ENCODE data around the gene THOC1. TPM values are rescaled to one million over a fixed set of nuclear protein-coding genes. Genes with fewer than 3 reads are reported as not detected.

The THOC1 gene
- total RNA-seq, 1 experiment from 2014 or later, result 74.5 TPM

DNA sequence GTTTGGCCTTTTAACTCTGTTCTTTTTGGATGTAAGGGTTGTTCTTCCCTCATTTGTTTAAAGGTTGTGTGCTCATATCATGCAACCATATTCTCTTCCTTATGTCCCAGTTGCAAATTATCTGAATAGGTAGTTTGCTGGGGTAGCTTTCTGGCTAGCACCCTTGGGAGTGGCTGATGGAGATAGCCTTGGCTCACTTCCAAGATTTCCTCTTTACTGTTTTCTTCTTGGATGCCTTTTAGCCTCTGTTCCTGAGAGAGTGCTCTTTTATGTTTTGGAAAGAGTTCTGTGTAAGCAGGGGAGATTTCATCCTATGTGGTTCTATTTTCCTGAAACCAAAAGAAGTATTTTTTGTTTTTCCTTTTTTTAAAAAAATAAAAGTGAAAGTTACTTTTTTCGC is 84.1 kb downstream of the THOC1 start:
- Histone ChIP-seq H4K20me1 (ENCODE audit: control insufficient read depth, insufficient read depth, insufficient read length) (no peaks in the 10 kb centered on the region), H3K79me1 (ENCODE audit: insufficient read depth, low read depth, low read length, poor library complexity, severe bottlenecking) (no peaks in the 10 kb centered on the region), H3K56ac (ENCODE audit: insufficient read length, low read depth, low read length) (no peak overlapping the region), H3K4ac (ENCODE audit: low read depth, low read length) (no peak overlapping the region), H3K79me2 (ENCODE audit: insufficient read depth, low read length) (no peaks in the 10 kb centered on the region), H3T11ph (ENCODE audit: low read length) (no peak overlapping the region), H3K9ac (ENCODE audit: extremely low read depth, insufficient read length, low read length) (no peak overlapping the region), H3K14ac (ENCODE audit: insufficient read depth, low read length) (no peak overlapping the region), H3K27ac (ENCODE audit: insufficient read length, low read depth, low read length) (no peak overlapping the region), H4K5ac (ENCODE audit: insufficient read length, low read depth, low read length) (no peak overlapping the region), H2BK20ac (ENCODE audit: low read depth, low read length, poor library complexity, severe bottlenecking) (no peak overlapping the region), H3K23ac (ENCODE audit: insufficient read length, low read depth, low read length) (no peak overlapping the region), H4K91ac (ENCODE audit: insufficient read length, low read depth, low read length) (no peak overlapping the region), H3K23me2 (ENCODE audit: insufficient read length, low read depth, low read length, poor library complexity, severe bottlenecking) (no peaks in the 10 kb centered on the region), H4K8ac (replicated peaks; ENCODE audit: insufficient read length, low read depth, low read length) (no peak overlapping the region), H2BK120ac (ENCODE audit: low read depth, low read length, poor library complexity, severe bottlenecking) (no peak overlapping the region), H3K18ac (ENCODE audit: insufficient read length, low read depth, low read length) (no peak overlapping the region), H3K4me2 (ENCODE audit: insufficient read depth, insufficient read length, low read length) (no peak overlapping the region), H2AK5ac (ENCODE audit: insufficient read length, low read length) (no peak overlapping the region), H2BK12ac (ENCODE audit: insufficient read length, low read depth, low read length) (no peak overlapping the region), H3K4me1 (ENCODE audit: insufficient read depth, low read length) (no peaks in the 10 kb centered on the region), H2AFZ (ENCODE audit: low read length) (no peak overlapping the region), H3K27me3 (ENCODE audit: insufficient read depth, low read length) (no peaks in the 10 kb centered on the region), H2BK5ac (ENCODE audit: insufficient read length, low read length) (no peak overlapping the region), H3K9me3 (ENCODE audit: control insufficient read depth, low read depth, low read length) (no peaks in the 10 kb centered on the region), H2BK15ac (ENCODE audit: low read depth, low read length) (no peak overlapping the region)
- WGBS (ENCODE audit: extremely low coverage, insufficient read length, low lambda C conversion rate), result no CpG with 5 or more reads among the region's 1 CpG
- Mint-ChIP-seq H3K27me3 (ENCODE audit: low read depth) (no peaks in the 10 kb centered on the region), H3K4me1 (no peaks in the 10 kb centered on the region), H3K9me3 (no peaks in the 10 kb centered on the region), H3K36me3 (ENCODE audit: insufficient read depth in 1 of 3, low read depth in 3 of 3) (peaks cover 5 to 36% (median 29%) of the 10 kb centered on the region in 3 experiments; a peak in 6 of 7 replicates), H3K27ac (no peak overlapping the region), H3K4me3 (no peak overlapping the region)
- TF ChIP-seq, protein P1, sequence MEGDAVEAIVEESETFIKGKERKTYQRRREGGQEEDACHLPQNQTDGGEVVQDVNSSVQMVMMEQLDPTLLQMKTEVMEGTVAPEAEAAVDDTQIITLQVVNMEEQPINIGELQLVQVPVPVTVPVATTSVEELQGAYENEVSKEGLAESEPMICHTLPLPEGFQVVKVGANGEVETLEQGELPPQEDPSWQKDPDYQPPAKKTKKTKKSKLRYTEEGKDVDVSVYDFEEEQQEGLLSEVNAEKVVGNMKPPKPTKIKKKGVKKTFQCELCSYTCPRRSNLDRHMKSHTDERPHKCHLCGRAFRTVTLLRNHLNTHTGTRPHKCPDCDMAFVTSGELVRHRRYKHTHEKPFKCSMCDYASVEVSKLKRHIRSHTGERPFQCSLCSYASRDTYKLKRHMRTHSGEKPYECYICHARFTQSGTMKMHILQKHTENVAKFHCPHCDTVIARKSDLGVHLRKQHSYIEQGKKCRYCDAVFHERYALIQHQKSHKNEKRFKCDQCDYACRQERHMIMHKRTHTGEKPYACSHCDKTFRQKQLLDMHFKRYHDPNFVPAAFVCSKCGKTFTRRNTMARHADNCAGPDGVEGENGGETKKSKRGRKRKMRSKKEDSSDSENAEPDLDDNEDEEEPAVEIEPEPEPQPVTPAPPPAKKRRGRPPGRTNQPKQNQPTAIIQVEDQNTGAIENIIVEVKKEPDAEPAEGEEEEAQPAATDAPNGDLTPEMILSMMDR (conservative IDR thresholded peaks at IDR 0.05), result no peak
- DNase-seq, result no peak

All from H9 (cell line).